Hematopoietic multipotent progenitor cell treated with erythropoietin and hydrocortisone succinate and interleukin-3 and kit ligand, for 8 days (in vitro differentiated cells): ENCODE measurements around the gene PRPSAP1.
A peak's percentile ranks its signal among the peaks of the same experiment; 100 is the strongest.
"Not testable (repeated sequence)": the region's sequence is repeated elsewhere in the genome, so short reads cannot be mapped to it uniquely, and the experiment has no call there.

ENCODE experiments used
- DNase-seq: peaks from one replicate; pipeline ENCODE4 v3.0.0-alpha.2; 2015

The PRPSAP1 gene

GRCh38 chr17:76382803-76383545 is 29.3 kb upstream of the PRPSAP1 start:
- peak; percentile 79 for DNase-seq

GRCh38 chr17:76382351-76382802 is 28.7 kb upstream of the PRPSAP1 start:
- peak; percentile 50 for DNase-seq

GRCh38 chr17:76381633-76382350 is 28.1 kb upstream of the PRPSAP1 start:
- no peak for DNase-seq

GRCh38 chr17:76379646-76380376 is 26.1 kb upstream of the PRPSAP1 start:
- no peak for DNase-seq

GRCh38 chr17:76379275-76379641 is 25.5 kb upstream of the PRPSAP1 start:
- no peak for DNase-seq

- no peak for DNase-seq
Observed at GRCh38 chr17:76378548-76379274, 25.0 kb upstream of the PRPSAP1 start.

GRCh38 chr17:76376318-76377133 is 22.8 kb upstream of the PRPSAP1 start:
- no peak for DNase-seq

GRCh38 chr17:76371656-76372628 is 18.2 kb upstream of the PRPSAP1 start:
- DNase-seq = no peak

GRCh38 chr17:76370261-76370993 is 16.7 kb upstream of the PRPSAP1 start:
- no peak for DNase-seq

GRCh38 chr17:76369804-76370203 is 16.1 kb upstream of the PRPSAP1 start:
- no peak for DNase-seq

- no peak for DNase-seq
Observed at GRCh38 chr17:76369379-76369778, 15.7 kb upstream of the PRPSAP1 start.

GRCh38 chr17:76368545-76368944 is 14.8 kb upstream of the PRPSAP1 start:
- DNase-seq = no peak

- no peak for DNase-seq
Observed at GRCh38 chr17:76367642-76368041, 13.9 kb upstream of the PRPSAP1 start.

- DNase-seq = no peak
Observed at GRCh38 chr17:76366247-76366646, 12.5 kb upstream of the PRPSAP1 start.

GRCh38 chr17:76365256-76365903 is 11.7 kb upstream of the PRPSAP1 start:
- peak; percentile 28 for DNase-seq

GRCh38 chr17:76363107-76363842 is 9.6 kb upstream of the PRPSAP1 start:
- no peak for DNase-seq

- no peak for DNase-seq
Observed at GRCh38 chr17:76360461-76360860, 6.7 kb upstream of the PRPSAP1 start.

GRCh38 chr17:76359776-76360175 is 6.1 kb upstream of the PRPSAP1 start:
- not testable (repeated sequence) for DNase-seq

GRCh38 chr17:76359375-76359774 is 5.7 kb upstream of the PRPSAP1 start:
- no peak for DNase-seq
